ENCODE data around the gene VMAC. TPM values are rescaled to one million over a fixed set of nuclear protein-coding genes. Genes with fewer than 3 reads are reported as not detected.
A peak's percentile ranks its signal among the peaks of the same experiment; 100 is the strongest.

The VMAC gene
- total RNA-seq, 2 experiments from 2014 or later: 23.4 to 25.3 TPM

DNA sequence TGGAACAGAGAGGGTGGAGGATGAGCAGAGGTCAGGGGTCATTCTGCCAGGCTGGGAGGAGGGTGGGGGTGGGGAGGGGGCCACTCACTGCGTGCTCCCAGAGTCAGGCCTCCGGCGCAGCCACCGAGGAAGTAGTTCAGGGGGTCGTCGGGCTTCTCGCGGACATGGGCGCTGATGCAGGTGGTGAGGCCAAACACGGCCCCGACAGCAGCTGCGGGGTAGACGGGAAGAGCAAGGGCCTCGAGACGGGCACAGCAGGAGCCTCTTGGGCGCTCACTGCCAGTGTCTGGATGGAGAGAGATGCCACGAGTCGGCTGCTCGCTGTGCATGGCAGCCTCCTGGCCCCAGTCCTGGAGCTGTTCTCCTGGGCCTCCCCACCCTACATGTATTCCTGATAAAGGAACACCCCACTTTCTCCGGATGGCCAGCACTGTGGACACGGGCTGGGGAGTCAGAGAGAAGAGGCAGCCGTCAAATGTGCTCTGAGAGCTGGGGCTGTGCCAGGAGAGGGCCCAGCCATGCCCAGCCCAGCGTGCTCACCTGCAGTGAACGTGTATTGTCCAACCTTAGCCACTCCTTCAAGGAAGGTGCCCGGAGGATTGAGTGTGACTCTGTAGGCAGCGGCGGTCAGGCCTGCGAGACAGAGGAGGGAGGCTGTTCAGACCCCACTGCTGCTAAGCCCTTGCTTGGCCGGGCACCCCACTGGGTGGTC, 8.2 kb upstream of the VMAC start:
- Histone ChIP-seq H3K27me3 (ENCODE audit: control insufficient read depth in 1 of 2, insufficient read depth in 2 of 2, low read length in 2 of 2) (no peaks in the 10 kb centered on the region), H3K9me3 (ENCODE audit: control insufficient read depth in 1 of 2, insufficient read depth in 1 of 2, low read length in 2 of 2) (peaks cover 0 to 7% of the 10 kb centered on the region in 2 experiments), H3K4me1 (ENCODE audit: insufficient read depth, low read length) (peaks cover 23% of the 10 kb centered on the region), H3K36me3 (ENCODE audit: insufficient read depth, low read length) (peaks cover 30% of the 10 kb centered on the region), H3K4me3 (ENCODE audit: low read length) (no peak overlapping the region), H3K27ac (ENCODE audit: low read depth in 1 of 2, low read length in 2 of 2) (no peak overlapping the region)
- ATAC-seq (ENCODE audit: poor library complexity) (no peak), DNase-seq (no peak)
- ChIA-PET POLR2A (no interaction called here), CTCF (no interaction called here)
- H3K4me1 Mint-ChIP-seq (ENCODE audit: low read depth): peaks cover 6% of the 10 kb centered on the region
- intact Hi-C loops (cut with DNase I, micrococcal nuclease): no loop called here
- H3K27ac Mint-ChIP-seq: no peak overlapping the region
- TF ChIP-seq, protein P1, sequence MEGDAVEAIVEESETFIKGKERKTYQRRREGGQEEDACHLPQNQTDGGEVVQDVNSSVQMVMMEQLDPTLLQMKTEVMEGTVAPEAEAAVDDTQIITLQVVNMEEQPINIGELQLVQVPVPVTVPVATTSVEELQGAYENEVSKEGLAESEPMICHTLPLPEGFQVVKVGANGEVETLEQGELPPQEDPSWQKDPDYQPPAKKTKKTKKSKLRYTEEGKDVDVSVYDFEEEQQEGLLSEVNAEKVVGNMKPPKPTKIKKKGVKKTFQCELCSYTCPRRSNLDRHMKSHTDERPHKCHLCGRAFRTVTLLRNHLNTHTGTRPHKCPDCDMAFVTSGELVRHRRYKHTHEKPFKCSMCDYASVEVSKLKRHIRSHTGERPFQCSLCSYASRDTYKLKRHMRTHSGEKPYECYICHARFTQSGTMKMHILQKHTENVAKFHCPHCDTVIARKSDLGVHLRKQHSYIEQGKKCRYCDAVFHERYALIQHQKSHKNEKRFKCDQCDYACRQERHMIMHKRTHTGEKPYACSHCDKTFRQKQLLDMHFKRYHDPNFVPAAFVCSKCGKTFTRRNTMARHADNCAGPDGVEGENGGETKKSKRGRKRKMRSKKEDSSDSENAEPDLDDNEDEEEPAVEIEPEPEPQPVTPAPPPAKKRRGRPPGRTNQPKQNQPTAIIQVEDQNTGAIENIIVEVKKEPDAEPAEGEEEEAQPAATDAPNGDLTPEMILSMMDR (IDR thresholded peaks at IDR 0.05): no peak
- H3K36me3 Mint-ChIP-seq (ENCODE audit: low read depth): peaks cover 24% of the 10 kb centered on the region
- no peak overlapping the region for H3K4me3 Mint-ChIP-seq
- no peaks in the 10 kb centered on the region for H3K27me3 Mint-ChIP-seq
- no peaks in the 10 kb centered on the region for H3K9me3 Mint-ChIP-seq

DNA sequence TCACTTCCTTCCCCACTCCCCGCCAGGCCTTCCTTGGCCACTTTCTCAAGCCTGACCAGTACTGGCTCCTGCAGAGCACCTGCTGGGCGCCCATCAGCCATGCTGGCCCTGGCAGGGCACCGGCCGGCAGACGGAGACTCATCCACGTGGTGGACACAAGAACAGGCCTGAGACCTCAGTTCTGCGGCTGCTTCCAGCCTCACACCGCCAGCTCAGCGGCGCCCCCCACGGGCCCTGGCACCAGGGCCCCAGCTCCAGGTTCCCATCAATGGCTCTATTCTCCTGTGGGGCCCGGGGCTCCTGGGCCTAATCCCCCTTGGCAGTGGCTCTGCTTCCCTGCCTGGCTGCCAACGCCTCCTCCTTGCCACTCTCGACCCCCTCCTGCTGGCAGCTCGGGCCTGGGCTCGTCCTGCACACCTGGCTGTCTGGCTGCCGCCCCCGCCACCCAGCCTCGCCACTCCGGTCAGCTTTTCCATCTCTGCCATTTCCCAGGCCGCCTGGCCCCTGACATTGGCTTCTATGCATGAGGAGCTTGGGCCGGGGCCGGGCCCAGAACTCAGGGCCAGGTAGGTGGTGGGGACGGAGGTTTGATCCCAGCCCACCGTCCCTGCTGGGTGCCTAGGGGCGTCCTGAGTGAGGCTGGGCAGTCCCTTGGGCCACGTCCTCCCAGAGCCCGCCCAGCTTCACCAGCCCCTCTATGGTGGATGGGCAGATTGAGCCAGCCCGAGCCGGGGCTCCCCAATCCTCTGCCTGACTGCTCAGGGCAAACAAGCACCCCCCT, 7.3 kb upstream of the VMAC start:
- H3K4me1 ChIP-seq (ENCODE audit: insufficient read depth, low read length): peaks cover 18% of the 10 kb centered on the region

DNA sequence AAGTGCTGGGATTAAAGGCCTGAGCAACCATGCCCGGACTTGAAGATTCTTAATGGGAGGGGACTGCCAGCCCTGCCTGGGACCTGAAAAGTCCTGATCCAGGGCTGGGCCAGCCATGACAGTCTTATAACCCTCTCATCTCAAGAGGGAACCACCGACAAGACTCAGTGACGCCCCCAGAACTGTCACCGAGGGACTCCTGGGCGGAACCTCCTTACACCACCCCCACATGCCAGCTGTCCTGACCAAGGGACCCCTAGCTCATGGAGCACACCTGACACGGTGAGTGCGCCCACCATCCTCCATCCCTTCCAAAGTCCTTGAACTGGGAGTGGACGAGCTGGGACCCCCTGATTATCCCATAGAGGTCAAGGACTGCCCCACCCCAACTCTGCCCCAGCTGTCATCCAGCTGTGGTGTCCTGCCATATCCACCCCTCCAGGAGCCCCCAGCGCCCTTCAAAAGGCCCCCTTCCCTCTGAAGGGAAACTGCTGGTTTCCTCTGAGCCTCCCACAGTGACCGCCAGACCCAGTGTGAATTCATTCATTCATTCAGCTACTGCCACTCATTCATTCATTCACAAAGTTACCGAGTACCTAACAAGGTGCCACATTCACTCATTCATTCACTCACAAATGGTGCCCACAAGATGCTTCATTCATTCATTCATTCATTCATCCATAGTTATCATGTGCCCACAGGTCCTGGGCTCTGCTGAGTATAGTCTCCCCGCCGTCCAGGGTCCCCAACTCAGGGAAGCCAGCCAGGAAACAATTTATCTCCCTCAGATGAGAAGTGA, 4.7 kb upstream of the VMAC start:
- Mint-ChIP-seq H3K27ac (peak overlapping the region; percentile 39), H3K4me3 (no peak overlapping the region), H3K4me1 (ENCODE audit: low read depth) (peaks cover 25% of the 10 kb centered on the region), H3K36me3 (ENCODE audit: low read depth) (peaks cover 41% of the 10 kb centered on the region), H3K9me3 (no peaks in the 10 kb centered on the region), H3K27me3 (no peaks in the 10 kb centered on the region)
- ATAC-seq (ENCODE audit: poor library complexity) (no peak), DNase-seq (no peak)
- TF ChIP-seq, protein P1 (IDR thresholded peaks at IDR 0.05): no peak
- Histone ChIP-seq H3K4me3 (ENCODE audit: low read length) (no peak overlapping the region), H3K4me1 (ENCODE audit: insufficient read depth, low read length) (peaks cover 33% of the 10 kb centered on the region), H3K36me3 (ENCODE audit: insufficient read depth, low read length) (peaks cover 22% of the 10 kb centered on the region), H3K9me3 (ENCODE audit: control insufficient read depth in 1 of 2, insufficient read depth in 1 of 2, low read length in 2 of 2) (no peaks in the 10 kb centered on the region), H3K27me3 (ENCODE audit: control insufficient read depth in 1 of 2, insufficient read depth in 2 of 2, low read length in 2 of 2) (no peaks in the 10 kb centered on the region), H3K27ac (ENCODE audit: low read depth in 1 of 2, low read length in 2 of 2) (no peak overlapping the region)
- CTCF ChIA-PET: interaction anchor here (1.4 kb wide), 1 partner anchor 96 kb away, joined by 3 read pairs; no protein-coding TSS in a partner anchor
- intact Hi-C loops (cut with DNase I, micrococcal nuclease): loop anchor here in 1 of 2 experiments (5.0 to 10.0 kb wide), 2 partner anchors 108 to 475 kb away; partner anchors contain the start of genes ALKBH7, DUS3L and PSPN
- POLR2A ChIA-PET: interaction anchor here (1.1 kb wide), 1 partner anchor 109 kb away, joined by 3 read pairs; the partner anchor contains the start of gene DUS3L

More for the DNA sequence above, 7.3 kb upstream of the VMAC start:
- H3K27me3 ChIP-seq (ENCODE audit: control insufficient read depth in 1 of 2, insufficient read depth in 2 of 2, low read length in 2 of 2): no peaks in the 10 kb centered on the region
- ChIA-PET POLR2A (no interaction called here), CTCF (no interaction called here)
- TF ChIP-seq, protein P1 (IDR thresholded peaks at IDR 0.05): no peak
- Mint-ChIP-seq H3K9me3 (no peaks in the 10 kb centered on the region), H3K27me3 (no peaks in the 10 kb centered on the region), H3K4me3 (no peak overlapping the region), H3K36me3 (ENCODE audit: low read depth) (peaks cover 24% of the 10 kb centered on the region), H3K4me1 (ENCODE audit: low read depth) (peaks cover 6% of the 10 kb centered on the region), H3K27ac (no peak overlapping the region)
- H3K4me3 ChIP-seq (ENCODE audit: low read length): no peak overlapping the region
- no peak overlapping the region for H3K27ac ChIP-seq (ENCODE audit: low read depth in 1 of 2, low read length in 2 of 2)
- H3K36me3 ChIP-seq (ENCODE audit: insufficient read depth, low read length): peaks cover 30% of the 10 kb centered on the region
- DNase-seq (no peak), ATAC-seq (ENCODE audit: poor library complexity) (no peak)
- H3K9me3 ChIP-seq (ENCODE audit: control insufficient read depth in 1 of 2, insufficient read depth in 1 of 2, low read length in 2 of 2): no peaks in the 10 kb centered on the region
- intact Hi-C loops (cut with DNase I, micrococcal nuclease): no loop called here

All from CD4-positive, alpha-beta T cell (primary cell).